Neutrophil (primary cell): ENCODE measurements around the gene CRB1.

ENCODE experiments used
- H3K27ac ChIP-seq: fragments of 200-600 bp; sonication (generic); 2 replicates; pipeline ENCODE4 v1.5.1; 2016; ENCODE audit warnings: mild to moderate bottlenecking, moderate library complexity
- H3K27me3 ChIP-seq: fragments of 200-600 bp; sonication (generic); 2 replicates; pipeline ENCODE4 v1.6.0; 2016; ENCODE audit warnings: mild to moderate bottlenecking
- H3K36me3 ChIP-seq: fragments of 200-600 bp; sonication (generic); 2 replicates; pipeline ENCODE4 v1.5.1; 2017
- H3K4me1 ChIP-seq, 2 experiments: fragments of 200-600 bp in 1 of 2; sonication (generic) in 1 of 2; 1 replicate in 1 of 2; 2 replicates in 1 of 2; pipeline versions ENCODE4 v1.5.1 to v1.6.1; 2013 to 2016; ENCODE audit warnings: low read depth in 1 of 2, low read length in 1 of 2, mild to moderate bottlenecking in 1 of 2, moderate library complexity in 1 of 2; ENCODE audit not compliant: control insufficient read depth in 1 of 2, insufficient read depth in 1 of 2
- H3K4me3 ChIP-seq, 2 experiments: fragments of 200-600 bp in 1 of 2; sonication (generic) in 1 of 2; 1 replicate in 1 of 2; 2 replicates in 1 of 2; pipeline ENCODE4 v1.5.1; 2013 to 2016; ENCODE audit warnings: low read depth in 1 of 2, low read length in 1 of 2, mild to moderate bottlenecking in 1 of 2, moderate library complexity in 1 of 2
- H3K9me3 ChIP-seq: fragments of 200-600 bp; sonication (generic); 2 replicates; pipeline ENCODE4 v1.5.1; 2016
- CTCF ChIP-seq: fragments of 200-600 bp; sonication (generic); IDR thresholded peaks from 2 replicates; pipeline ENCODE4 v1.5.1; 2016; ENCODE audit warnings: antibody characterized with exemption

Gene CRB1

GRCh38 chr1:197331565-197331964, 63.5 kb downstream of the CRB1 start:
- no peaks in the 10 kb centered on the region for H3K9me3 ChIP-seq
- no peaks in the 10 kb centered on the region for H3K36me3 ChIP-seq
- H3K4me3 ChIP-seq: no peak overlapping the region
- no peaks in the 10 kb centered on the region for H3K4me1 ChIP-seq
- H3K27ac ChIP-seq: no peak overlapping the region
- H3K27me3 ChIP-seq: no peaks in the 10 kb centered on the region
- TF ChIP-seq CTCF: no peak

- no peak for TF ChIP-seq CTCF
- Histone ChIP-seq H3K9me3 (no peaks in the 10 kb centered on the region), H3K27ac (no peak overlapping the region), H3K36me3 (no peaks in the 10 kb centered on the region), H3K4me1 (no peaks in the 10 kb centered on the region), H3K4me3 (no peak overlapping the region), H3K27me3 (no peaks in the 10 kb centered on the region)
Observed at GRCh38 chr1:197333041-197333440, 65.0 kb downstream of the CRB1 start.

- Histone ChIP-seq H3K36me3 (no peaks in the 10 kb centered on the region), H3K27me3 (no peaks in the 10 kb centered on the region), H3K27ac (no peak overlapping the region), H3K4me1 (no peaks in the 10 kb centered on the region), H3K9me3 (no peaks in the 10 kb centered on the region), H3K4me3 (no peak overlapping the region)
- TF ChIP-seq CTCF: no peak
Observed at GRCh38 chr1:197336571-197336970, 68.5 kb downstream of the CRB1 start.

GRCh38 chr1:197339106-197340060, 71.3 kb downstream of the CRB1 start:
- TF ChIP-seq CTCF: no peak

GRCh38 chr1:197341626-197342025, 73.6 kb downstream of the CRB1 start:
- Histone ChIP-seq H3K9me3 (no peaks in the 10 kb centered on the region), H3K27ac (no peak overlapping the region), H3K36me3 (no peaks in the 10 kb centered on the region), H3K4me1 (peaks cover 0 to 10% of the 10 kb centered on the region in 2 experiments), H3K4me3 (no peak overlapping the region), H3K27me3 (no peaks in the 10 kb centered on the region)
- TF ChIP-seq CTCF: no peak

More at GRCh38 chr1:197339106-197340060, 71.3 kb downstream of the CRB1 start:
- Histone ChIP-seq H3K36me3 (no peaks in the 10 kb centered on the region), H3K27me3 (no peaks in the 10 kb centered on the region), H3K4me3 (no peak overlapping the region), H3K9me3 (no peaks in the 10 kb centered on the region), H3K27ac (no peak overlapping the region), H3K4me1 (peaks cover 0 to 9% of the 10 kb centered on the region in 2 experiments)
